Mesothelial cell of epicardium (in vitro differentiated cells): ENCODE results near the gene KRTAP12-4. TPM values are rescaled to one million over a fixed set of nuclear protein-coding genes. Genes with fewer than 3 reads are reported as not detected.

ENCODE experiments used
- DNase-seq, 2 experiments: peaks; one replicate each; pipeline ENCODE4 v3.0.0; 2021; ENCODE audit warnings: low spot score in 2 of 2; ENCODE audit not compliant: unreplicated experiment in 2 of 2
- H3K27ac Mint-ChIP-seq: 2 replicates; pipeline ENCODE4 v1.8.0; 2021; ENCODE audit warnings: mixed read lengths
- H3K27me3 Mint-ChIP-seq: 2 replicates; pipeline ENCODE4 v1.8.0; 2021; ENCODE audit warnings: low read depth, mixed read lengths
- H3K36me3 Mint-ChIP-seq: 2 replicates; pipeline ENCODE4 v1.8.0; 2021; ENCODE audit warnings: mixed read lengths
- H3K4me1 Mint-ChIP-seq: 2 replicates; pipeline ENCODE4 v1.8.0; 2021; ENCODE audit warnings: mixed read lengths
- H3K4me3 Mint-ChIP-seq: 2 replicates; pipeline ENCODE4 v1.8.0; 2021; ENCODE audit warnings: mild to moderate bottlenecking, moderate library complexity, mixed read lengths
- H3K9me3 Mint-ChIP-seq: 2 replicates; pipeline ENCODE4 v1.8.0; 2021; ENCODE audit warnings: mixed read lengths
- total RNA-seq: library from RNA; stranded (reverse); gene quantifications from 3 replicates; pipeline ENCODE4 v1.2.1, GENCODE V29; 2021
- TF ChIP-seq, protein P1 (sequence below): fragments of 200-600 bp; sonication (generic); IDR thresholded peaks from one replicate; pipeline ENCODE4 v1.5.0; 2021; ENCODE audit warnings: antibody characterized with exemption; ENCODE audit not compliant: unreplicated experiment

The KRTAP12-4 gene
- total RNA-seq, 1 donor from 2014 or later: not detected

GRCh38 chr21:44684483-44684882 is 30.0 kb upstream of the KRTAP12-4 start:
- Mint-ChIP-seq H3K4me1 (peaks cover 5% of the 10 kb centered on the region), H3K36me3 (no peaks in the 10 kb centered on the region), H3K27ac (no peak overlapping the region), H3K4me3 (no peak overlapping the region), H3K9me3 (no peaks in the 10 kb centered on the region), H3K27me3 (peaks cover 65% of the 10 kb centered on the region)
- DNase-seq: peak in 1 of 2 experiments; percentile 13
- TF ChIP-seq, protein P1, sequence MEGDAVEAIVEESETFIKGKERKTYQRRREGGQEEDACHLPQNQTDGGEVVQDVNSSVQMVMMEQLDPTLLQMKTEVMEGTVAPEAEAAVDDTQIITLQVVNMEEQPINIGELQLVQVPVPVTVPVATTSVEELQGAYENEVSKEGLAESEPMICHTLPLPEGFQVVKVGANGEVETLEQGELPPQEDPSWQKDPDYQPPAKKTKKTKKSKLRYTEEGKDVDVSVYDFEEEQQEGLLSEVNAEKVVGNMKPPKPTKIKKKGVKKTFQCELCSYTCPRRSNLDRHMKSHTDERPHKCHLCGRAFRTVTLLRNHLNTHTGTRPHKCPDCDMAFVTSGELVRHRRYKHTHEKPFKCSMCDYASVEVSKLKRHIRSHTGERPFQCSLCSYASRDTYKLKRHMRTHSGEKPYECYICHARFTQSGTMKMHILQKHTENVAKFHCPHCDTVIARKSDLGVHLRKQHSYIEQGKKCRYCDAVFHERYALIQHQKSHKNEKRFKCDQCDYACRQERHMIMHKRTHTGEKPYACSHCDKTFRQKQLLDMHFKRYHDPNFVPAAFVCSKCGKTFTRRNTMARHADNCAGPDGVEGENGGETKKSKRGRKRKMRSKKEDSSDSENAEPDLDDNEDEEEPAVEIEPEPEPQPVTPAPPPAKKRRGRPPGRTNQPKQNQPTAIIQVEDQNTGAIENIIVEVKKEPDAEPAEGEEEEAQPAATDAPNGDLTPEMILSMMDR: no peak

- Mint-ChIP-seq H3K4me3 (no peak overlapping the region), H3K9me3 (no peaks in the 10 kb centered on the region), H3K27me3 (peaks cover 69% of the 10 kb centered on the region), H3K36me3 (no peaks in the 10 kb centered on the region), H3K4me1 (peaks cover 5% of the 10 kb centered on the region), H3K27ac (no peak overlapping the region)
- TF ChIP-seq, protein P1: no peak
- no peak for DNase-seq
Observed at GRCh38 chr21:44684077-44684476, 29.6 kb upstream of the KRTAP12-4 start.

DNA sequence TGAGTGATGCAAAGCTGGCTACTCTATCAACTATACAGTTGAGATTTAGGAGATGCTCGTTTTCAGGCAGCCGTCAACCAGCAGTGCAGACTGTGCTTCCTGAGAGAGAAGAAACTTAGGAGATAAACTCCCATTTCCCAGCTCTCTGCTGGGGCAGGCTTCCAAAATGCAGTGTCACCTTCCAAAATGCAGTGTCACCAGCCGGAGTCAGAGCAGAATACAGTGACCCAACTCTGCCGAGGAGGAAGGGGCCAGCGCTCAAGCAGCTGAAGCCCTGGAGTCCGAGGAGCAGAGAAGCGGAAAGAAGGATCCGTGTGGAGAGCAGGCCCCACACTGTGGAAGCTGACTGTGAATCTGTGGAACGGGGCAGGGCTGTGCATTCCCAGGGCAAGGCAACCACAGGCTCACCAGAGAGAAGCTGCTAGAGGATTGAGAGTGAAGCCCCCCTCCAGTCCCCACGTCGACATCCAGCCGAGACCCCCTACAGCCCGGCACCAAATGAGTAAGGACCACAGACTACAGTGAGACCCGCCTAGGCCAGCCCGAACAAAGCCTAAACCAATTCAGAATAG is 28.2 kb upstream of the KRTAP12-4 start:
- TF ChIP-seq, protein P1: no peak
- DNase-seq: peak in 1 of 2 experiments; percentile 30
- peaks cover 64% of the 10 kb centered on the region for H3K27me3 Mint-ChIP-seq
- H3K36me3 Mint-ChIP-seq: no peaks in the 10 kb centered on the region
- H3K4me3 Mint-ChIP-seq: no peak overlapping the region
- no peaks in the 10 kb centered on the region for H3K9me3 Mint-ChIP-seq
- H3K4me1 Mint-ChIP-seq: peaks cover 5% of the 10 kb centered on the region
- no peak overlapping the region for H3K27ac Mint-ChIP-seq

DNA sequence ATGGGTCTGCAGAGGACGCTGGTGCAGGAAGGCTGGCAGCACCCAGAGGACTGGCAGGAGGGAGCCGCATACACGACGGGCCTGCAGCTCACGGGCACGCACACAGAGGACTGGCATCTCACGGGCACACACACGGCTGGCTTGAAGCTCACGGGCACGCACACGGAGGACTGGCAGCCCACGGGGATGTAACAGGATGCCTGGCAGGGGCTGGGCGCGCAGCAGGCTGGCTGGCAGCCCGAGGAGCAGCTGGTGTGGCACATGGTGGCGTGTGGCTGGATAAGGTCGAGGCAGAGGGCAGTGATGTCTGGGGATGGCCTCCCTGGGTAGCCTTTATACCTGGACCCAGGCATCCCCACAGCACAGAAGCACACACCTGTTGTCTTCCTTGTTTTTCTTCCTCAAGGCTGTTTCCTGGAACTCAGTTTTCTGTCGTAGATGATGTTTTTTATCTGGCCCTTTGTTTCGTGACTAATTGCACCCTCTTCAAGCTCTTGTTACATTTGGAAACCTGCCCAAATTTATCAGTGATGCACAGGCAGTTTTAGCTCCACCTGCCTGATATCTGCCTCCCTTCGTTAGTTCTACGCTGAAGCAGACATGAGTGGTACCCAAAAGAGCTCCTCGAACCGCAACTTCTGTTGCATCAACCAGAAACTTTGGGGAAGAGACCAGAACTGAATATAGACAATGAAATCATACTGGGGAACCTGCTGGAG is 27.6 kb upstream of the KRTAP12-4 start, which contains the start of gene KRTAP12-1:
KRTAP12-1 (minus strand) TSS at position 303 of the 719 bp plus-strand sequence; CDS start at position 263, 40 bp downstream.
- DNase-seq: peak in 1 of 2 experiments; percentile 22
- no peak within 1 kb of the TSS for H3K27ac Mint-ChIP-seq

DNA sequence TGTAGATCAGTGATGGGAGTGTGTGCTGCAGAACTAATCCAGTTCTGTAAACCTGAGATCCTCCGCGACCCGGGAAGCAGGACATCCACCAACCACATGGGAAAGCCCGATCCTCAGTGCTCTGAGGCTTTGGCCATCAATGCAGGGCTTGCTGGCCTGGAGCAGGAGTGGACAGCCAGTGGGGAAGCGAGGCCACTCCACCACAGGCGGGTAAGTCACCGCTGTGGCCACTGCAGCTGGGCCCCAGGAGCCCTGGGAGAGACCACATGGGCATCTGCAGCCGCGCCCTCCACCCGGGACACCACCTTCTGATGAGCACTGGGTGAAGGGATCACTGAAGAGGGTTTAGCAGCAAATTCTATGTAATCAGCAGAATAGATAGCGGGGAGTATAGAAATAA is 26.7 kb upstream of the KRTAP12-4 start:
- Mint-ChIP-seq H3K27ac (no peak overlapping the region), H3K27me3 (peaks cover 66% of the 10 kb centered on the region), H3K9me3 (no peaks in the 10 kb centered on the region), H3K4me3 (no peak overlapping the region), H3K4me1 (no peaks in the 10 kb centered on the region), H3K36me3 (no peaks in the 10 kb centered on the region)
- DNase-seq: no peak
- TF ChIP-seq, protein P1: no peak

More for the DNA sequence above, 27.6 kb upstream of the KRTAP12-4 start, which contains the start of gene KRTAP12-1:
- H3K27me3 Mint-ChIP-seq: peaks cover 64% of the 10 kb centered on the region
- H3K9me3 Mint-ChIP-seq: no peaks in the 10 kb centered on the region
- peaks cover 5% of the 10 kb centered on the region for H3K4me1 Mint-ChIP-seq
- TF ChIP-seq, protein P1: no peak
- H3K36me3 Mint-ChIP-seq: no peaks in the 10 kb centered on the region
- no peak within 1 kb of the TSS for H3K4me3 Mint-ChIP-seq
